ENCODE results near the gene DYRK1A.

Gene DYRK1A

GRCh38 chr21:37385179-37385765 is 18.7 kb downstream of the DYRK1A start:
- DNase-seq = no peak

GRCh38 chr21:37386151-37386550 is 19.6 kb downstream of the DYRK1A start:
- no peak for DNase-seq

GRCh38 chr21:37389456-37389855 is 22.9 kb downstream of the DYRK1A start:
- DNase-seq = no peak

GRCh38 chr21:37391666-37392065 is 25.1 kb downstream of the DYRK1A start:
- DNase-seq = no peak

- no peak for DNase-seq
Observed at GRCh38 chr21:37392441-37392840, 25.9 kb downstream of the DYRK1A start.

GRCh38 chr21:37393030-37393429 is 26.5 kb downstream of the DYRK1A start:
- DNase-seq = no peak

GRCh38 chr21:37393786-37394185 is 27.2 kb downstream of the DYRK1A start:
- DNase-seq = no peak

GRCh38 chr21:37395961-37396360 is 29.4 kb downstream of the DYRK1A start:
- DNase-seq = no peak

- no peak for DNase-seq
Observed at GRCh38 chr21:37396855-37397254, 30.3 kb downstream of the DYRK1A start.

- DNase-seq = no peak
Observed at GRCh38 chr21:37398697-37399096, 32.1 kb downstream of the DYRK1A start.

- no peak for DNase-seq
Observed at GRCh38 chr21:37402251-37402867, 35.8 kb downstream of the DYRK1A start.

- no peak for DNase-seq
Observed at GRCh38 chr21:37405629-37406028, 39.1 kb downstream of the DYRK1A start.

GRCh38 chr21:37407719-37408420 is 41.3 kb downstream of the DYRK1A start:
- DNase-seq = no peak

- no peak for DNase-seq
Observed at GRCh38 chr21:37408464-37409193, 42.1 kb downstream of the DYRK1A start.

GRCh38 chr21:37410639-37411038 is 44.1 kb downstream of the DYRK1A start:
- DNase-seq = no peak

- no peak for DNase-seq
Observed at GRCh38 chr21:37412603-37413360, 46.2 kb downstream of the DYRK1A start.

- no peak for DNase-seq
Observed at GRCh38 chr21:37413553-37414291, 47.1 kb downstream of the DYRK1A start.

- no peak for DNase-seq
Observed at GRCh38 chr21:37414292-37415253, 48.0 kb downstream of the DYRK1A start.

GRCh38 chr21:37415939-37416338 is 49.4 kb downstream of the DYRK1A start:
- DNase-seq = no peak

GRCh38 chr21:37416914-37417313 is 50.3 kb downstream of the DYRK1A start:
- DNase-seq = no peak

Data from NCI-H1930 (cell line).